Choroid plexus epithelial cell (primary cell): ENCODE measurements around the gene DCAF7.

ENCODE experiments used
- DNase-seq: peaks from one replicate; pipeline ENCODE4 v3.0.0-alpha.2; 2010; ENCODE audit warnings: low read depth
- H3K4me3 ChIP-seq: 2 replicates; pipeline ENCODE4 v1.5.1; 2011; ENCODE audit warnings: low read depth, mild to moderate bottlenecking, control low read depth, low read length, moderate library complexity
- CTCF ChIP-seq: conservative IDR thresholded peaks from 2 replicates; pipeline ENCODE4 v1.5.1; 2011; ENCODE audit warnings: low read depth, mild to moderate bottlenecking, control low read depth, inconsistent platforms, low read length, moderate library complexity

The DCAF7 gene

GRCh38 chr17:63631062-63631461 lies 80.8 kb downstream of the DCAF7 start:
- DNase-seq = no peak
- no peak overlapping the region for H3K4me3 ChIP-seq
- TF ChIP-seq CTCF = no peak

GRCh38 chr17:63631626-63632025 lies 81.3 kb downstream of the DCAF7 start:
- TF ChIP-seq CTCF = no peak
- H3K4me3 ChIP-seq = no peak overlapping the region
- no peak for DNase-seq

GRCh38 chr17:63633742-63634141 lies 83.5 kb downstream of the DCAF7 start:
- no peak for DNase-seq
- TF ChIP-seq CTCF = no peak
- H3K4me3 ChIP-seq = no peak overlapping the region

GRCh38 chr17:63634163-63634562 lies 83.9 kb downstream of the DCAF7 start:
- no peak overlapping the region for H3K4me3 ChIP-seq
- DNase-seq = peak; percentile 68
- TF ChIP-seq CTCF = no peak

GRCh38 chr17:63634816-63635215 lies 84.5 kb downstream of the DCAF7 start:
- TF ChIP-seq CTCF = no peak
- DNase-seq = no peak
- H3K4me3 ChIP-seq = no peak overlapping the region

GRCh38 chr17:63635290-63635689 lies 85.0 kb downstream of the DCAF7 start:
- no peak overlapping the region for H3K4me3 ChIP-seq
- no peak for DNase-seq
- no peak for TF ChIP-seq CTCF

GRCh38 chr17:63635787-63636186 lies 85.5 kb downstream of the DCAF7 start:
- no peak overlapping the region for H3K4me3 ChIP-seq
- no peak for DNase-seq
- TF ChIP-seq CTCF = no peak
